Measurements from ENCODE around the gene COTL1.
"Not testable (repeated sequence)": the region's sequence is repeated elsewhere in the genome, so short reads cannot be mapped to it uniquely, and the experiment has no call there.

Gene COTL1

GRCh38 chr16:84643180-84643583, 25.3 kb upstream of the COTL1 start:
- no peak for DNase-seq (ENCODE audit: low read depth)

- no peak for DNase-seq (ENCODE audit: low read depth)
These were observed 23.9 kb upstream of the COTL1 start for GRCh38 chr16:84641643-84642358.

GRCh38 chr16:84640145-84640544, 22.3 kb upstream of the COTL1 start:
- no peak for DNase-seq (ENCODE audit: low read depth)

GRCh38 chr16:84638231-84638806, 20.4 kb upstream of the COTL1 start:
- no peak for DNase-seq (ENCODE audit: low read depth)

- DNase-seq (ENCODE audit: low read depth) = no peak
These were observed 19.8 kb upstream of the COTL1 start for GRCh38 chr16:84637709-84638108.

GRCh38 chr16:84635702-84636101, 17.8 kb upstream of the COTL1 start:
- no peak for DNase-seq (ENCODE audit: low read depth)

- no peak for DNase-seq (ENCODE audit: low read depth)
These were observed 15.7 kb upstream of the COTL1 start for GRCh38 chr16:84633622-84634021.

- not testable (repeated sequence) for DNase-seq (ENCODE audit: low read depth)
These were observed 15.0 kb upstream of the COTL1 start for GRCh38 chr16:84632862-84633261.

GRCh38 chr16:84631886-84632285, 14.0 kb upstream of the COTL1 start:
- DNase-seq (ENCODE audit: low read depth) = no peak

- no peak for DNase-seq (ENCODE audit: low read depth)
These were observed 13.2 kb upstream of the COTL1 start for GRCh38 chr16:84631153-84631466.

- no peak for DNase-seq (ENCODE audit: low read depth)
These were observed 12.7 kb upstream of the COTL1 start for GRCh38 chr16:84630446-84631152.

- DNase-seq (ENCODE audit: low read depth) = no peak
These were observed 12.1 kb upstream of the COTL1 start for GRCh38 chr16:84630009-84630408.

GRCh38 chr16:84629580-84629979, 11.7 kb upstream of the COTL1 start:
- DNase-seq (ENCODE audit: low read depth) = no peak

- no peak for DNase-seq (ENCODE audit: low read depth)
These were observed 10.4 kb upstream of the COTL1 start for GRCh38 chr16:84628226-84628731.

- no peak for DNase-seq (ENCODE audit: low read depth)
These were observed 7.7 kb upstream of the COTL1 start for GRCh38 chr16:84625556-84625955.

- not testable (repeated sequence) for DNase-seq (ENCODE audit: low read depth)
These were observed 3.0 kb upstream of the COTL1 start for GRCh38 chr16:84620913-84621312.

- DNase-seq (ENCODE audit: low read depth) = no peak
These were observed 943 bp upstream of the COTL1 start for GRCh38 chr16:84618581-84619460.

- no peak for DNase-seq (ENCODE audit: low read depth)
These were observed 662 bp downstream of the COTL1 start for GRCh38 chr16:84617041-84617790.

- DNase-seq (ENCODE audit: low read depth) = no peak
These were observed 1.4 kb downstream of the COTL1 start for GRCh38 chr16:84616515-84616914.

GRCh38 chr16:84614968-84615813, 2.7 kb downstream of the COTL1 start:
- DNase-seq (ENCODE audit: low read depth) = no peak

- DNase-seq (ENCODE audit: low read depth) = no peak
These were observed 3.3 kb downstream of the COTL1 start for GRCh38 chr16:84614623-84614967.

All from stimulated activated CD8-positive, alpha-beta memory T cell treated with anti-CD3 and anti-CD28 coated beads, Interleukin-12 subunit alpha, Interleukin-12 subunit beta, amount 100 ng/mL, for 4 hours (primary cell).